GM21423 (cell line): ENCODE data around the gene SLC25A47.

Source experiments
- ATAC-seq: cut with Tn5 transposase; IDR thresholded peaks from one replicate; pipeline ENCODE4 v1.9.1; 2021; ENCODE audit warnings: mild to moderate bottlenecking, moderate library complexity; ENCODE audit not compliant: unreplicated experiment

SLC25A47 gene

GRCh38 chr14:100322138-100322957 lies 791 bp upstream of the SLC25A47 start:
- no peak for ATAC-seq

DNA sequence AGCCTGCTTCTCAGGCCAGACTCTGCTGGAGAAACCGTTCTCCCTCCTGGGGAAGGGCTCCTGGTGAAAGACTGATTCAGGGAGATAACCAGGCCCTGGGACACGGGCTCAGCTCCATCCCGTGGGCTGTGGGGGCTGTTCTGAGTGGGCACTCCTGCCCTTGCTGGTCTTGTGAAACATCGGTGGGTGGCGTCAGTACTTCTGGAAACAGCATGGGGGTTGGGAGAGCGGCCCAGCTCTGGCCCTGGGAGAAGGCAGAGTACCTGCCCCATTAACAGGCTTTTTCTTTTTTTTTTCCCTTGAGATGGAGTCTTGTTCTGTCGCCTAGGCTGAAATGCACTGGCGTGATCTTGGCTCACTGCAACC lies 786 bp downstream of the SLC25A47 start:
- no peak for ATAC-seq

- ATAC-seq: no peak
These were observed 2.1 kb downstream of the SLC25A47 start for GRCh38 chr14:100325231-100325632.

GRCh38 chr14:100325958-100326357 lies 2.8 kb downstream of the SLC25A47 start:
- ATAC-seq: no peak

DNA sequence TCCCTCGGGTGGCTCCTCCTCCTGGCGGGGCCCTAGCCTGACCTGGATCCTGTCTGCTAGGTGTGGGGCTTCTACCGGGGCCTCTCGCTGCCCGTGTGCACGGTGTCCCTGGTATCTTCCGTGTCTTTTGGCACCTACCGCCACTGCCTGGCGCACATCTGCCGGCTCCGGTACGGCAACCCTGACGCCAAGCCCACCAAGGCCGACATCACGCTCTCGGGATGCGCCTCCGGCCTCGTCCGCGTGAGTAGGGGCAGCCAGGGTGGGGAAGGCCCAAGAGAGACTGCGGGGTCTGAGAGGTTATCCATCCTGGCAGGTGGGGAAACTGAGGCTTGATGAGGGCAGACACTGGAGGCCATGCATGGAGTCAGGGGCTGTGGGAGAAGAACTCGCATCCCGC lies 4.0 kb downstream of the SLC25A47 start:
- no peak for ATAC-seq

DNA sequence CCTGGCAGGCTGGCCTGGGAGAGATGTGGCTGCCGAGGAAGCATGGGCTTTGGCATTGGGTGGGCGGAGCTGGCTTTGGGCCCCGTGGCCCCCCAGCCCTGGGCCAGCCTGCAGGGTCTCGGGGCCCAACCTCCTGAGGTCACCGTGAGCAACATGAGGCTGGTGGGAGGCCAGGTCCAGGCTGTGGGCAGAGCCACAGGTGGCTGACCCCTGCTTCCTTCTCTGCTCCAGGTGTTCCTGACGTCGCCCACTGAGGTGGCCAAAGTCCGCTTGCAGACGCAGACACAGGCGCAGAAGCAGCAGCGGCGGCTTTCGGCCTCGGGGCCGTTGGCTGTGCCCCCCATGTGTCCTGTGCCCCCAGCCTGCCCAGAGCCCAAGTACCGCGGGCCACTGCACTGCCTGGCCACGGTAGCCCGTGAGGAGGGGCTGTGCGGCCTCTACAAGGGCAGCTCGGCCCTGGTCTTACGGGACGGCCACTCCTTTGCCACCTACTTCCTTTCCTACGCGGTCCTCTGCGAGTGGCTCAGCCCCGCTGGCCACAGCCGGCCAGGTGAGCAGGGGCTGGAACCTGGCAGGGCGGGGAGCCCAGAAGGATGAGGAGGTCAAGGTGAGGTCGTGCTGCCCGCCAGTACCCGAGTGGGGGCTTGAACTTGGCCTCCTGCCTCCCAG lies 5.5 kb downstream of the SLC25A47 start:
- ATAC-seq: no peak

DNA sequence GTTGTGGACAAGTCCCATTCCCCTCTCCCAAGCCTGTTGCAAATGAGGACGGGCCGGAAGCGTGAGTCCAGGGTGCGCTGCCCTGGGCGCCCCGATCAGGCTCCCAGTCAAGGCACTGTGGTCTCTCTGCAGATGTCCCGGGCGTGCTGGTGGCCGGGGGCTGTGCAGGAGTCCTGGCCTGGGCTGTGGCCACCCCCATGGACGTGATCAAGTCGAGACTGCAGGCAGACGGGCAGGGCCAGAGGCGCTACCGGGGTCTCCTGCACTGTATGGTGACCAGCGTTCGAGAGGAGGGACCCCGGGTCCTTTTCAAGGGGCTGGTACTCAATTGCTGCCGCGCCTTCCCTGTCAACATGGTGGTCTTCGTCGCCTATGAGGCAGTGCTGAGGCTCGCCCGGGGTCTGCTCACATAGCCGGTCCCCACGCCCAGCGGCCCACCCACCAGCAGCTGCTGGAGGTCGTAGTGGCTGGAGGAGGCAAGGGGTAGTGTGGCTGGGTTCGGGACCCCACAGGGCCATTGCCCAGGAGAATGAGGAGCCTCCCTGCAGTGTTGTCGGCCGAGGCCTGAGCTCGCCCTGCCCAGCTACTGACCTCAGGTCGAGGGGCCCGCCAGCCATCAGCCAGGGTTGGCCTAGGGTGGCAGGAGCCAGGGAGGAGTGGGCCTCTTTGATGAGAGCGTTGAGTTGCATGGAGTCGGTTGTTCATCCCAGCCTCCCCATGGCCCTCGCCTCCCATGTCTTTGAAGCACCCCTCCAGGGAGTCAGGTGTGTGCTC lies 6.3 kb downstream of the SLC25A47 start:
- no peak for ATAC-seq

DNA sequence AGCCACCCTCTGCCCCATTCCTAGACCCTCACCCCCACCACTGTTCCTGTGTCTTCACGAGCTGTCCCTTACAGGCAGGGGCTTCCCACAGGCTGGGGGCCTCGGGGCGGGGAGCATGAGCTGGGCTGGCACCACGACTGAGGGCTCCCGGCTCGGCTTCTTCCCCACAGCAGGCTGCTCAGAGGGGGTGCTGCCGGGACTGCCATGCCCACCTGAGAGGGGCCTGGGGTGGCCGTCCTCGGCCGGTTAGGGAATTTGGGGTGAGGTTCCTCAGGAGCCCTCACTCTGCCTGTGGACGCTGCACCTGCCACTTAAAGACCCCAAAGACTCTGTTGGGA lies 6.8 kb downstream of the SLC25A47 start:
- no peak for ATAC-seq

GRCh38 chr14:100330388-100330931 lies 7.3 kb downstream of the SLC25A47 start:
- ATAC-seq: no peak

- ATAC-seq: no peak
These were observed 9.0 kb downstream of the SLC25A47 start for GRCh38 chr14:100332071-100332639.

DNA sequence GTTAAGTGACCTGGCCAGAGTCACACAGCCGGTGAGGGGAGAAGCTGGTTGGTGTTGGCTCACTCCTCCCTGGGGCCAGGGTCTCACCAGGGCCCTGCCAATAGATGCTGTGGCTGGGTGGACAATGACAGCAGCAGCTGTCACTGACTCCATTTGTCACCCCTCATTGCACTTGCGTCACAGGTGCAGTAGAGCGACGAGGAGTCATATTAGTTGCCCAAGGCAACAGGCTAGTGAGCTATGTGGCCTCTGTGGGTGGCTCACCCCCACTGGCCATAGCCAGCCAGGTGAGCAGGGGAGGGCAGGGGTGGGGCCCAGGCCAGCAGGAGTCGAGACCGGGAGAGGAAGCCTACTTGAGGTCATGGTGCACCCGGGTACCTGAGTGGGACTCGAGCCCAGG lies 9.7 kb downstream of the SLC25A47 start:
- peak; percentile 71 for ATAC-seq

GRCh38 chr14:100333311-100333710 lies 10.2 kb downstream of the SLC25A47 start:
- no peak for ATAC-seq

DNA sequence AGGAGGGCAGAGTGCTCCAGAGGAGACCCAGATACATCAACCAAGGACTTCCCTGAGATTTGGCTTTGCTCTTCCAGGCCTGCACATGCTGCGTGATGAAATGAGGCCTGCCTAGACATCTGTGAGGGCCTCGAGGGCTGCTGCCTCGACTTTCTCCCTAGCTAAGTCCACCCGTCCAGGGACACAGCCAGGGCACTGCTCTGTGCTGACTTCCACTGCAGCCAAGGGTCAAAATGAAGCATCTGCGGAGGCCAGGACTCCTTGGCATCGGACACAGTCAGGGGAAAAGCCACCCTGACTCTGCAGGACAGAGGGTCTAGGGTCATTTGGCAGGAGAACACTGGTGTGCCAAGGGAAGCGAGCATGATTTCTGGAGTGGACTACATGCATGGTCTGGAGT lies 10.7 kb downstream of the SLC25A47 start:
- no peak for ATAC-seq

DNA sequence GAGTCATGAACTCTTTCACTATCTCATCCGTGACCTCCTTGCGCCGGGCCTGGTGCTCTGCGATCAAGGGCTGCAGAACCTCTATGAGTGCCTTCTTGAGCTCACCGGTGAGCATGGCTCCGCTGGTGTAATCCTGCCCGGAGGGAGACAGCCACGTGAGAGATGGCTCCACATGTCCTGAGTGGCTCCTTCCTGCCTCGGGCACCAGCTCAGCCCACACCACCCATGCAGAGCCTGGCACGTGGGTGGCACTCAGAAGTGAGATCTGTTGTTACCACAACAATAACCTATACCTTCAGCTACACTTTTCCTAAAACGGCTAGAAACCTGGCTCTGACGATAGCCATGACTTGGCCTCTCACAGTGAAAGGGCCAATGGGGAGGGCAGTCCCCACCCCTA lies 11.8 kb downstream of the SLC25A47 start:
- no peak for ATAC-seq

DNA sequence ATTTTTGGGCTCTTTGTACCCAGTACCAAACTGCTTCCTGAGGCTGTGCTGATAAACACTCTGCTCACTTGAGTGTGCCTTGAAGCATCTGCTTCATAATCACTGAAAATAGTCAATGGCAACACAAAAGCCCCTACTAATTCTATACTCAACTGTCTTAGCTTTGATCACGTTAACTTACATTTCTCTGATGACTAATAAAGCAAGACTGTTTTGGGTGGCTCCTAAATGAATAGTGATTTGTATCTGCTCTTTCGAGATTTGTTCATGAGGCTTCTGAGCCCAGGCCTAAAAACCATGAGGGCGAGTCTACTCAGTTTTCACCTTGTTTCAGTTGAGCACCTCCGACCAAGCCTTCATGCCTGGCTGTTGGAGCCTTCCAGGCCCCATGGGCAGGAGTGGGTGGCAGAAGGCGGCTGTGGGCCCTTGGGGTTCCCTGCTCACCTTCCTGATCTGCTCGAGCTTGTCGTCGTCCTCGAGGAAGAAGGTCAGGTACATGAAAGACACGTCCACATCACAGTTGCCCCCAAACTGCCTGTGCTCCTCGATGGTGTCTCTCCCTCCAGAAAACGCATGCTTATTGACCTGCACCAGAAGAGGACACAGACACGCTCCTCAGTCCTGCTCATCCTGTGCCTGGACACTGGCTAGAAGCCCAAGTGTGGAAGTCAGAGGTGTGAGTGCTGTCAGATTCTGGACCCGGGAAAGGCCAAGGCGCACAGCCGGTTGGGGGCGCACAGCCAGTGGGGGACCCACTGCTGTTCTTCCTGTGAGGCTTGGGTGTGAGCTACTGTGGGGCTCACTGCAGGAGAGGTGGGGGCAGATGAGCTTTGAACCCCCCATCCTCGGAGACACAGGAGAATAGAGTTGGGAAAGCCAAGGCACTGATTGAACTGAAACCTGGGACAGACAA lies 13.7 kb downstream of the SLC25A47 start:
- ATAC-seq: no peak

DNA sequence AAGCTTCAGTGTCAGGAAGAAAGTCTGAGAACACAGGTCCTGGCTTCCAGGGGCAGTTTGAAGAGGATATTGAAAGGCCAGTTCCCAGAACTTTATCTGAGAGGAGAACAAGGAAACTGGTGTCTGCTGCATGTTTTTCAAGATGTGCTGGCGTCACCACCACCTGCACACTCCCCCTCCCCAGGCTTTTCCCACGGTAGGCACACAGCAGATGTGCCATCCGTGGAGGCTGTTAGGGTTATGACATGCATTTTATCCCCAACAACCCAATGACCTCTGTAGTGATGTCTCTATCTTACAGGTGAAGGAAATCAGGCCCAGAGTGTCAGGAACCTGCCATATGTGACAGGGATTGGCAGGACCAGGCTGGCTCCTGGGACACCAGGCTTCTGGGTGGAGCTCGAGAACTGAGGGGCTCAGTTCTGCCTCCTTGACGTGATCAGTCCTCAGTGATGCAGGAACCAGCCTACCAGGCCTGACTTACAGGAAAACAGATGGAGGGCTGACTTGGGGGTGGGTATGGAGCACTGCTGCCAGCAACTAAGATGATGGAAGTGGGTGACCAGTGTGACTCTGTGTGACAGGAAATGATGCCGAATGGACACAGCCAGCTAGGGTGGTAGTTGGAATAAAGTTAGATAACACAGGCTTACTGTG lies 16.8 kb downstream of the SLC25A47 start:
- no peak for ATAC-seq

DNA sequence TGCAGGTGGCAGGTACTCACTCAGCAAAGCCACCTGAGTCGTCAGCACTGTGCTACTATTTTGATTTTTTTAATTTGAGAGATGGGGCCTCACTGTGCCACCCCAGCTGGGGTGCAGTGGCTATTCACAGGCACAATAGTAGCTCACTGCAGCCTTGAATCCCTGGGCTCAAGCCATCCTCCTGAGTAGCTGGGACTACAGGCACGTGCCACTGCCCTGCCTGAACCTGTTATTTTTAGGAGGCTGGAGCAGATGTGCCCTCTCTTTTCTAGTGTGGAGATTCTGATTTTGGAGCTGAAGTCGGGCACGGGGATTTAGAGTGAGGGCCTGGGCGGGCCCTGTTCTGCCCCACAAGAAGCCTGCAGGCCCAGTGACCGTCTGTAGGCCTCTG lies 17.3 kb downstream of the SLC25A47 start:
- ATAC-seq: no peak

DNA sequence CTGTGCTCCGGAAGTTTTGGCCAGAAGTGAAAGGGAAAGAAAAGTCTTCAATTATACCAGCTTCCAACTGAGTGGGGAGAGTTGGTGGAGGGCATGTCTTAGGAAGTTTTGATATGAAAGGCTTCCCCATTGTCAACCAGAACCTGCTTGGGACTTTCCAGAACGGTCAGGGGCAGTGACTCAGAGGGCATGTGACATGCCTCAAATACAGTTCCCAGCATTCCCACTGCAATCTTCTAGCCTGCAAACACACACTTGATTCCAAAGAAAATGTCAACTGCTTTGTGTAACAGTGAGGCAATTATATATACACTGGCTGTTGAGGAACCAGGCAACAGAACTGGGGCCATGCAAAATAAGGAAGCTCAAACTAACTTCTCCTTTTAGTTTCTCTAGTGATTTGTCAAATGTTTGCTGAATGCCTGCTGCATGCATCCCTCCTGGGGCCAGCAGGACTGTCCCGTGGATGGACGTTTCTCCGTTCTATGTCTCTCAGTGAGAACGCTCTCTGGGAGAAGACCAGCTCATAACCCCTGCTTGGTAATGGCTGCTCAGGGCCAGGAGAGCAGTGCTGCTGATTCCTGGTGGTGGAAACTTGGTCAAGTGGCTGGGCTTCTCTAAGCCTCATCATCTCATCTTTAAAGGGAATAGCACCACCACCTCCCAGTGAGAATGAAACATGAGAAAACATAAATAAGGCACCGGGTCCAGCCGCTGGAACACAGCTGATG lies 18.3 kb downstream of the SLC25A47 start:
- peak; percentile 43 for ATAC-seq

DNA sequence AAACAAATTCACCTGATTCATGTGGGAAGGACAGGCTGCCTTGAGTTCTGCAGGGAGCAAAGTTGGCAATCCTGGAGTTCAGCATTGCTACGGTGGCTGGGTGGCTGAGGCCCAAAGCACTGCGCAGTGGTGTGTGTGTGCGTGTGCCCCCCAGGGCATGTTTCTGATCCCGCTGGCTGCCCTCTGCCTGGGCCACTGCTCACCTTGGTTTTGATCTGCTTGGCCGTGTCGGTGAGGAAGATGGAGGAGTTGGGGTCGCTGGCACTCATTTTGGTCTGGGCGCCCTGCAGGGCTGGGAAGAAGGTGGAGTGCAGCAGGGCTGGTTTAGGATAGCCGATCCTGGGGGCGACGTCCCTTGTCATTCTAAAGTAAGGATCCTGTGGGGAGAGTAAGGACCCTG lies 19.1 kb downstream of the SLC25A47 start:
- ATAC-seq: no peak
